ENCODE measurements around the gene VPS39.

- no peak for TF ChIP-seq EZH2 (IDR thresholded peaks at IDR 0.05; ENCODE audit: low read length, unreplicated experiment)
- TF ChIP-seq EZH2phosphoT487 (IDR thresholded peaks at IDR 0.05; ENCODE audit: borderline replicate concordance, low read length) = no peak
Observed at GRCh38 chr15:42184736-42185135, 23.4 kb downstream of the VPS39 start.

Data from PC-3 (cell line).